Gastroesophageal sphincter (tissue), 3 donors: Measurements from ENCODE around the gene RBM14.

Experiments
- CTCF ChIP-seq, 4 experiments: fragments of 200-600 bp in 2 of 4; fragments of 450-650 bp in 2 of 4; sonication (generic) in 1 of 4; IDR thresholded peaks; one replicate each; pipeline ENCODE4 v1.5.1; 2017 to 2019; ENCODE audit warnings: antibody characterized with exemption in 4 of 4, mild to moderate bottlenecking in 2 of 4, moderate library complexity in 2 of 4
- POLR2A ChIP-seq, 2 donors: fragments of 450-650 bp; IDR thresholded peaks; one replicate each; pipeline ENCODE4 v1.6.1; 2017; ENCODE audit warnings: antibody characterized with exemption in 2 of 2, mild to moderate bottlenecking in 2 of 2, moderate library complexity in 1 of 2
- POLR2AphosphoS5 ChIP-seq: sonication (generic); formaldehyde crosslinking; IDR thresholded peaks from one replicate; pipeline ENCODE4 v1.6.1; 2017; ENCODE audit warnings: antibody characterized with exemption

DNA sequence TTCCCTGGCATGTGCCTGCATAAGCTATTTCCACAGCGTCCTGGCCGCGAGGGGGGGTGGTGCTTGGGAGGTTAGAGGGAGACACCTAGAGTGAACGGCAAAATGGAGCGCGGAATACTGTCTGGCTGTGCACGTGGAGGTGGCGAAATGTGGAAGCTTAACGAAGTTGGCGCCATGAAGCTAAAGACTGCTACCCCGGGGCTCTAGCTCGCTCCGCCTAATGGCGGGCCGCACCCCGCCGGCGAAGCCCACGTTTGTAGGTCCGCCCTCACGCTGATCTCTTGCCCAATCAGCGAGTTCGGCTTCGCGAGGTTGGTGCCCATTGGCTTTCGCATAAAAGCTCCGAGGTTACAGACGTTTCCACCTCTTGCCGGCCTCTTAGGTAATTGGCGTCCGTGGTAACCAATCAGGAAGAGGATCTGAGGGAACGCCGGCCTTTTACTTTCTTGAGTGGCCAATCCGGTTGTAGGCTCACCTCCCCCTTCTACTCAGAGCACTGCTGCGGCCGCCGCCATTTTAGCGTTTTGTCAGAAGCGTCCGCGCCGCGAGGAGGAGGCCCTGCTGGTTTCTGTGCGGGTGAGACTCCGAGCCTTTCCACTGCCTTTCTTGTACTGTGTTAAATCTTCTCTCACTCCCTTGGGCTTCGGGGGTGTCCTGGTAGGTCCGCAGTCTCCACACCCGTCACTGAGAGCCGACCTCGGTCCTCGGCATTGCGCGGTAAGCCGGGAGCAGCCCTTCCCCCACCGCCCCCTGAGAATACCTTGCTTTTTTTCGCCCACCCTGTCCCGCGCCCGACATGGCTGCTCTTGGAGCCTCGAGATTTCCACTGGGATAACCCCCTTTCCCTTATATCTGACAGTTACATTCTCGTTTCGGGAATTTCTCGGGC lies 22.0 kb downstream of the RBM14 start, which contains the start of gene RBM4:
- peak in 2 of 4 experiments; percentile 19 to 24 for TF ChIP-seq CTCF (IDR thresholded peaks at IDR 0.05)
- TF ChIP-seq POLR2A (IDR thresholded peaks at IDR 0.05): peak; percentile 85 to 88
- peak; percentile 97 for TF ChIP-seq POLR2AphosphoS5
